Lower leg skin (tissue), 4 donors: ENCODE results near the gene RIPPLY2. TPM values are rescaled to one million over a fixed set of nuclear protein-coding genes. Genes with fewer than 3 reads are reported as not detected.

Experiments used
- DNase-seq, 2 donors: peaks; one replicate each; pipeline ENCODE4 v3.0.0-alpha.2; 2019; ENCODE audit warnings: low spot score in 2 of 2
- H3K4me3 ChIP-seq: fragments of 200-600 bp; sonication (generic); 2 replicates; pipeline ENCODE4 v1.5.1; 2017; ENCODE audit warnings: mild to moderate bottlenecking, low read depth; ENCODE audit not compliant: poor library complexity, severe bottlenecking
- CTCF ChIP-seq, 3 donors: fragments of 450-650 bp; IDR thresholded peaks; one replicate each; pipeline ENCODE4 v1.5.1; 2016; ENCODE audit warnings: antibody characterized with exemption in 3 of 3, mild to moderate bottlenecking in 3 of 3, moderate library complexity in 2 of 3
- POLR2A ChIP-seq, 2 donors: fragments of 450-650 bp; IDR thresholded peaks; one replicate each; pipeline ENCODE4 v1.6.1; 2016 to 2017; ENCODE audit warnings: antibody characterized with exemption in 2 of 2, mild to moderate bottlenecking in 1 of 2, moderate library complexity in 1 of 2
- WGBS, 2 donors: methylation state at CpG; one replicate each; pipeline ENCODE4 v1.1.5; 2018; 5-methylcytosine and 5-hydroxymethylcytosine counted together
- intact Hi-C: fragments of 100-400 bp; cut with DNase I; formaldehyde crosslinking; loops from one replicate; pipeline ENCODE4 v1.15.0; 2023; ENCODE audit warnings: low total_unique reads
- total RNA-seq, 4 donors: library from RNA; depleted of rRNA; stranded (reverse); fragments of >200 nt; gene quantifications; one replicate each; pipeline ENCODE4 v1.1.0, GENCODE V29; 2016

Gene RIPPLY2
- total RNA-seq, 4 donors from 2014 or later, result not detected

GRCh38 chr6:83852528-83853177 lies 507 bp upstream of the RIPPLY2 start:
- intact Hi-C loops, result no loop called here
- WGBS, 2 donors, result 11 to 15% methylated on average over 16 of the region's 16 CpGs
- DNase-seq, result no peak
- TF ChIP-seq POLR2A (IDR thresholded peaks at IDR 0.05) (no peak), CTCF (IDR thresholded peaks at IDR 0.05) (no peak)
- no peak overlapping the region for H3K4me3 ChIP-seq

- H3K4me3 ChIP-seq, result no peak overlapping the region
- DNase-seq, result no peak
- intact Hi-C loops, result no loop called here
- TF ChIP-seq CTCF (IDR thresholded peaks at IDR 0.05) (no peak), POLR2A (IDR thresholded peaks at IDR 0.05) (no peak)
- WGBS, 2 donors, result 11 to 13% methylated on average over 18 of the region's 18 CpGs
Observed at GRCh38 chr6:83854001-83854501, 891 bp downstream of the RIPPLY2 start.

GRCh38 chr6:83854766-83855165 lies 1.6 kb downstream of the RIPPLY2 start:
- DNase-seq, result no peak
- WGBS, 2 donors, result 48 to 51% methylated on average over 5 of the region's 5 CpGs
- intact Hi-C loops, result no loop called here
- H3K4me3 ChIP-seq, result no peak overlapping the region
- no peak for TF ChIP-seq CTCF (IDR thresholded peaks at IDR 0.05)
- no peak for TF ChIP-seq POLR2A (IDR thresholded peaks at IDR 0.05)

- intact Hi-C loops, result no loop called here
- no peak for TF ChIP-seq CTCF (IDR thresholded peaks at IDR 0.05)
- peak in 1 of 2 donors; percentile 36 for TF ChIP-seq POLR2A (IDR thresholded peaks at IDR 0.05)
- WGBS, 2 donors, result 0 to 1% methylated on average over 47 to 53 of the region's 53 CpGs
- DNase-seq, result peak; percentile 93 to 99
- peak within 1 kb of the TSS; percentile 53 for H3K4me3 ChIP-seq
Observed at GRCh38 chr6:83859410-83860358, 6.5 kb downstream of the RIPPLY2 start, which contains the start of gene CYB5R4. CYB5R4 (plus strand) TSS chr6:83859689; CDS start chr6:83859783, 94 bp downstream.

GRCh38 chr6:83860359-83860755 lies 7.2 kb downstream of the RIPPLY2 start:
- WGBS, 2 donors, result 24 to 29% methylated on average over 7 of the region's 7 CpGs
- H3K4me3 ChIP-seq, result peak overlapping the region; percentile 53
- intact Hi-C loops, result no loop called here
- DNase-seq, result no peak
- no peak for TF ChIP-seq POLR2A (IDR thresholded peaks at IDR 0.05)
- no peak for TF ChIP-seq CTCF (IDR thresholded peaks at IDR 0.05)
